DMS114 treated with DMSO at 0.1 percent for 48 hours (cell line): ENCODE data around the gene SFT2D2.

Source experiments
- DNase-seq: peaks from one replicate; lab custom pipeline; 2025; ENCODE audit not compliant: unreplicated experiment; lab: John Stamatoyannopoulos, UW

SFT2D2 gene

GRCh38 chr1:168264296-168264695 lies 38.5 kb downstream of the SFT2D2 start:
- no peak for DNase-seq

- DNase-seq: no peak
Observed at GRCh38 chr1:168265596-168265995, 39.8 kb downstream of the SFT2D2 start.

GRCh38 chr1:168266644-168267186 lies 40.9 kb downstream of the SFT2D2 start:
- DNase-seq: no peak

- no peak for DNase-seq
Observed at GRCh38 chr1:168271636-168272035, 45.8 kb downstream of the SFT2D2 start.

- DNase-seq: no peak
Observed at GRCh38 chr1:168273575-168273974, 47.8 kb downstream of the SFT2D2 start.

GRCh38 chr1:168279253-168279652 lies 53.4 kb downstream of the SFT2D2 start:
- DNase-seq: no peak

GRCh38 chr1:168280296-168280927 lies 54.6 kb downstream of the SFT2D2 start, which contains the start of gene TBX19:
TSS of gene TBX19 (plus strand) at chr1:168280877. CDS start at chr1:168281091, 214 bp downstream.
- no peak for DNase-seq

GRCh38 chr1:168281603-168282325 lies 56.0 kb downstream of the SFT2D2 start:
- DNase-seq: no peak

GRCh38 chr1:168285521-168285790 lies 59.7 kb downstream of the SFT2D2 start:
- no peak for DNase-seq

- DNase-seq: no peak
Observed at GRCh38 chr1:168285971-168286927, 60.4 kb downstream of the SFT2D2 start.

GRCh38 chr1:168287237-168287664 lies 61.4 kb downstream of the SFT2D2 start:
- DNase-seq: no peak

GRCh38 chr1:168288311-168289052 lies 62.7 kb downstream of the SFT2D2 start:
- DNase-seq: no peak

- DNase-seq: no peak
Observed at GRCh38 chr1:168291222-168291837, 65.5 kb downstream of the SFT2D2 start.

- no peak for DNase-seq
Observed at GRCh38 chr1:168293356-168293755, 67.6 kb downstream of the SFT2D2 start.

GRCh38 chr1:168295411-168296114 lies 69.8 kb downstream of the SFT2D2 start:
- no peak for DNase-seq

- no peak for DNase-seq
Observed at GRCh38 chr1:168297019-168297730, 71.4 kb downstream of the SFT2D2 start.

GRCh38 chr1:168298446-168298845 lies 72.6 kb downstream of the SFT2D2 start:
- no peak for DNase-seq

GRCh38 chr1:168300626-168301025 lies 74.8 kb downstream of the SFT2D2 start:
- no peak for DNase-seq
